Activated CD4-positive, CD25-positive, alpha-beta regulatory T cell treated with anti-CD3 and anti-CD28 coated beads, Interleukin-2, amount 50 U/mL, for 24 hours (primary cell): ENCODE data around the gene KDM4B.

Experiments
- ATAC-seq, 2 donors: fragments of 150-1000 bp; cut with Tn5 transposase; one replicate each; pipeline ENCODE4 v1.10.0; 2021; ENCODE audit warnings: mild to moderate bottlenecking in 1 of 2, moderate library complexity in 1 of 2

Gene KDM4B

DNA sequence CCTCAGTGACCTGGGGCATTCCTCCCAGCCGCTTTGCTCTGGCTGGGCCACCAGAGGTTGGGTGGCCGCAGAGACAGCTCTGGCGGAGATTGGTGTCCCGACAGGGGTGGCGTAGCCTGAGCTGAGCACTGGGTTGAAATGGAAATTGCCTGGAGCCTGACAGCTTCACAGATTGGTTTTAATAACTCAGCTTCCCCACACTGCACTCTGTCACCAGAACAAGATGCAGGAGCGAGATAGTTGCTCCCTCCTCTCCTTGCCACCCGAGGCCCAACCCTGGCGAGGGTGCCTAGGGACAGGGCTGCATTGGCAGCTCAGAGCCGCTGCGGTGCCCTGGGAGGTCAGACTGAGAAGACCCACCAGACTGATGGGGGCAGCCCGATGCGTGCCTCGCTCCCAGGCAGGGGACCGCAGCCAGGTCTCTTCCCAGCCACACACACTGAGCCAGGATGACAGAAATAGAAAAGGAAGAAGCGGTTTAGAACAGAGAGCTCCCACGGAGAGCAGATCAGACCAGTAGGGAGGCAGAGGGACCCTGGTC, 84.1 kb downstream of the KDM4B start:
- ATAC-seq, result no peak

DNA sequence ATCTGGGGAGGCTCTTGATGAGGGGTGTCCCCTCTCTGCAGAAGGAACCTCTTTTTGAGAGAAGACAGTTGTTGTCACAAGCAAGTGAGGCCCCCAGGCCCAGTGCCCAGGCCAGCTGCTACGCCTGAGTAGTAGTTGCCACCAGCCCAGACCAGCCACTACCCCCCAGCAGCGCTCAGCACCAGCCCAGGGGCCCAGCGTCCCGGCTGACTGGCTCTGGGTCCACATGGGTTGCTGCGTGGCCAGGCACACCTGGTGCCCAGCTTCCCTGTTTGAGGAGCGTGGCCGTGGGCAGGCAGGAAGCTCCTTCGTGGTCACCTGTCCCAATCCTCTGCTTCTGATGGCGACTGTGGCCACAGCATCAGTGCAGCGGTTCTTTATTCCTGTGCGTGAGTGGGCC, 84.7 kb downstream of the KDM4B start:
- no peak for ATAC-seq

DNA sequence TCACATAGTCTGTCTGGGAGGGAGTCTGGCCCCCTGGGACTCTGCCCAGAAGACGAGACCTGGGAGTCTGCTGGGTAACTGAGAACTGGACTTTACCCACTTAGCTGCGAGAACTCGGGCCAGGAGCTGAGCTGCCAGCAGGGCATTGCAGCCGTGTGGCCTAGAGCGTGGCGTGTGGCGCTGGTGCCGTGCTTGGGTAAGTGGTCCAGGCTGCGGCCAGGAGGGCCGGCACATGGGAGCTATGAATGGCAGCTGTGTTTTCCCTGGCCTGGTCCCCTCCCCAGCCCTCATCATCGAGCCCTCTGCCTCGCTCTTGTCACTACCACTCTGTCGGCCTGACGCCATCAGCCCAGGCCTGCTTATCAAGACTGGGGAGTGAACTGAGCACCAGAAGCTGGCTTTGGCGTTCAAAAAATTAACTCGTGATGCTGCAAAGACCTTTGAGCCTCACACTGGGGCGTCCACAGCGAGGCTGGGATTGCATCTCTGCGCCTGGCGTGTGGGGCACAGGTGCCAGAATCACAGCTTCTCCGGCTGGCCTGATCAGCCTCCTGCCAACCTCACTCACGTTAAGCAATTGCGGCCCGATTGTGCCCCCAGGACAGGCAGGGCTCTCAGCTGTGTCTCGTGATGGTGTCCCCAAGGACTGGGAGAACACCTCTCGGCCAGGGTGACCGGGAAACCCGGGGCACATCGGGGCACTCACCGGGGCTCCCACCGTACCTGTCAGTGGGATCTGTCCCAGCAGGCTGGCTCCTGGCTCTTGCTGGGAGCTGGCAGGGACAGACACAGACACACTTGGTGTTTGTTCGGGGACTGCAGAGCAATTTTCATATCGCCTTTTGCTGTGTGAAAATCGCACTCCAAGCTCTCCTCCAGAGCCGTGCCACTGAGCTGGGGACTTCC, 85.9 kb downstream of the KDM4B start:
- no peak for ATAC-seq

DNA sequence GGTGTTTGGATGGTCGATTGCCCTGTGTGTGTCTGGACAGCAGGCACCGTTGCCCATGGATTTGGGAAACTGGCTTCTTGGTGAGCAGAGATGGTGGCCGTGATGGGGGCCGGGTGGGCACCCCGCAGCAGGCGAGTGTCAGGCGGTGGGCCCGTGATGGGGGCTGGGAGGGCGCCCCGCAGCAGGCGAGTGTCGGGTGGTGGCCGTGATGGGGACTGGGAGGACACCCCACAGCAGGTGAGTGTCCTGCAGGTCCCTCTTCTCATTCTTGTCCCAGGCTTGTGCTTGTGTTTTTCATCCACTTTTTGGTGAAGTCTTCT, 86.5 kb downstream of the KDM4B start:
- ATAC-seq, result no peak

DNA sequence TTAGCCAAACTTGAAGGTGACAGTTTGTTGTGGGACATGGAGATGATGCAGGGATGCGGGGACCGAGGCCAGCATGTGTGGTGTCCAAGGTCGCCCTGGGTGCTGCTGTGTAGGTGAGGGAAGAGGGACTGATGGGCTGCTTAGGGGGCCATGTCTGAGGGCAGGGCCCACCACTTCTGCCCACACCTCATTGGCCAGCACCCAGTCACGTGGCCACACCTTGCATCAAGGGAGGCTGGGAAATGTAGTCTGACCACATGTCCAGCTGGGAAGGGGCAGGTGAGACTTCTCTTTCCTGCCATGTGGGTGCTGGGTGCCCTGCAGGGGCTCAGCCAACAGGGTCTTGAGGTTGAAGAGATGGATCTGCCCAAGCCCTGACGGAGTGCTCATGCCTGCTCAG, 88.9 kb downstream of the KDM4B start:
- ATAC-seq, result no peak

GRCh38 chr19:5058521-5059212, 89.8 kb downstream of the KDM4B start:
- ATAC-seq, result no peak

- ATAC-seq, result no peak
These were observed 90.3 kb downstream of the KDM4B start for GRCh38 chr19:5059213-5059574.

DNA sequence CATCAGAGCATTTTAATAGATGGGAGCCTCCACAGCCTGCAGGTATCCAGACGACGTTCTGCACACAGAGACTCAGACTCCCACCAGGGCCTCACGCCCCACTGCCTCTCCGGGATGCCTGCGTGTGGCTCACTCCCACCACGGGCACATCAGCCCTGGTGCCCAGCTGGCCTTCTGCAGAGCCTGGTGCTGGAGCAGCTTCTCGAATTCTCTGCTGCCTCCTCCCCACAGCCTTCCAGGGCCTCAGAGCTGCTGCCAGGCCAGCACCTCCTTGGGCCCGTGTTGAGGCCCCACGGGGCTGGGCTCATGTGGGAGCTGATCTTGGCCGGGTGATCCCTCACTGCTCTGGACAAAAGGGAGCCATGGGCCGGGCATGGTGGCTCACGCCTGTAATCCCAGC, 90.9 kb downstream of the KDM4B start:
- ATAC-seq, result no peak

- no peak for ATAC-seq
These were observed 93.3 kb downstream of the KDM4B start for GRCh38 chr19:5062195-5062594.

DNA sequence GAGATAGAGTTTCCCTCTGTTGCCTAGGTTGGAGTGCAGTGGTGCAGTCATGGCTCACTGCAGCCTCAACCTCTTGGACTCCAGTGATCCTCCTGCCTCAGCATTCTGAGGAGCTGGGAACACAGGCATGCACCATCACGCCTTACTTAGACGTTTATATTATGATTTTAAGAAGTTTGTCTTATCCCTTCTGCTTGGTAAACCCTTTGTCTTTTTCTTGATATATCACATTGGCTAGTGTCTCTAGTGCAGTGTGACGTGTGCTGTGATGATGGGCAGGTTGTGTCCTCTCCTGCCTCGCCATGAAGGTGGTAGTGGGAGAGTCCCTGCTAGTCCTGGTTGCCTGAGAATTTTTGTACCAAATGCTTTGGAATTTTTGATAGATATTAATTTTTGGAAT, 93.9 kb downstream of the KDM4B start:
- ATAC-seq, result no peak

DNA sequence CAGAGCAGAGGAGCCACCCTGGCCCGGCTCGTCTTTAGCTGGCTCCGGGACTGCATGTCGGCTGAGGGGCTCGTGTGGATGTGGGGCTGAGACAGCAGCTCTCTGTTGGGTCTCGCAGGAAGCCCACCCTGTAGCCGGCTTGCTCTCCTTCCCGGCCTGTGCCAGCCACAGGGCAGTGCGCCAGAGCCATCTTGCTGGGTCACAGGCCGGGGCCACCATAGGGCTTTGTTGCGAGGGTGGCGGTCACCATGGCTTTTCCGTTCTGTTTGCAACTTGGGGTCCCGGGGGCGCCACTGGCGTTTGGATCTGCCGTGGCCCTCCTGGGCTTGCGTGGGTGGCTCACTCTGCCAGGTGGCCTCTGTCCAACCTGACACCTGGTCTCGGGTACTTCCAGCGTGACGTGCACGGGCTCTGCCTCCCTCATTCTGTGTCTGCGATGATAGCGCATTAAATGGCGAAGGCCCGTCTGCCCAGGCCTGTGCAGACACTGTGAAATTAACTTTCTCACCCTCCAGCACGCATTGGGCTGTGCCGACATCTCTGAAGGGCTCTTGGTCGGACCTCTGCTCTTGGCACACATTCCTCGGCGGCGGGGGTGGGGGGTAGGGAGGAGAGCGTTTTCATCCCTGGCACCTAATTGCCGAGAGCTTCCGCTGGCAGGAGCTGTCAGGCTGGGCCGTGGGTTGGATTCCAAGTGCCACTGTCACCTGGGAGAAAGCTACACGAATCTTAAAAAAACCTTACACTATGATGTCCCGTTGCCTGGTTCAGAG, 95.1 kb downstream of the KDM4B start:
- ATAC-seq, result no peak

- no peak for ATAC-seq
These were observed 96.0 kb downstream of the KDM4B start for GRCh38 chr19:5064896-5065295.

- no peak for ATAC-seq
These were observed 96.8 kb downstream of the KDM4B start for GRCh38 chr19:5065663-5066093.

DNA sequence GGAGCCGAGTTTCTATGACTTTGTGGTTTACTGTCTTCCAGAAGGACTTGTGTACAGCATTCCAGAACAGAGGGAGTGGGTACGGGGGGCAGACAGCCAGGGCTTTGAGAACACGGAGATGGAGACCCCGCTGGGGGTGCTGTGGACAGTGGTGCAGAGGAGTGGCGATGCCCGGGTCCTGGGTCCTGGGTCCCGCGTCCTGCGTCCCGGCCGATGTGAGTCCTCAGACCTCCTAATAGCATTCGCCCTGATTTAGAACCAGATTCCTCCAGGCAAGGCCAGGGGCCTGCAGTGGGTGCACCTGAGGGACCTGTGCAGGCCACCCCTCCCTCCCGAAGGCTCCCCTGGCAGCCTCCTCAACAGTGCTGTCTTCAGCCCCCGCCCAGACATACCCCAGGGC, 97.9 kb downstream of the KDM4B start:
- no peak for ATAC-seq

DNA sequence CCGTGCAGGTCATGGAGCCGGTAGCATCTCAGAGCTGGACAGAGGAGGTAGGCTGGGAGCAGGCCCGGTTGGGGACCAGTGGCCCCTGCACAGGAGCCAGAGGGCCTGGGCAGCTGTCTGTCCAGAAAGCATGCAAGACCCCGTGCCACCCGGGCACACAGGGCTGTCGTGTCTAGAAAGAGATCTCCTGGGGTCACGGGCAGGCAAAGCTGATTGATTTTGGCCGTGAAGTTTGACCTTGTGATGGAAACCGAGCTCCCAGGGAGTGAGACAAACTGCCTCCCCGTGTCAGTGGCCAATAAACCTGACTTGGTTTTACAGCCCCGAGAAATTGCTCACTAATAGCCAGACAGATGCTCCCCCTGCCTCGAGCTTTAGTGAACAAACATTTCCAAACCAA, 98.8 kb downstream of the KDM4B start:
- ATAC-seq, result no peak

DNA sequence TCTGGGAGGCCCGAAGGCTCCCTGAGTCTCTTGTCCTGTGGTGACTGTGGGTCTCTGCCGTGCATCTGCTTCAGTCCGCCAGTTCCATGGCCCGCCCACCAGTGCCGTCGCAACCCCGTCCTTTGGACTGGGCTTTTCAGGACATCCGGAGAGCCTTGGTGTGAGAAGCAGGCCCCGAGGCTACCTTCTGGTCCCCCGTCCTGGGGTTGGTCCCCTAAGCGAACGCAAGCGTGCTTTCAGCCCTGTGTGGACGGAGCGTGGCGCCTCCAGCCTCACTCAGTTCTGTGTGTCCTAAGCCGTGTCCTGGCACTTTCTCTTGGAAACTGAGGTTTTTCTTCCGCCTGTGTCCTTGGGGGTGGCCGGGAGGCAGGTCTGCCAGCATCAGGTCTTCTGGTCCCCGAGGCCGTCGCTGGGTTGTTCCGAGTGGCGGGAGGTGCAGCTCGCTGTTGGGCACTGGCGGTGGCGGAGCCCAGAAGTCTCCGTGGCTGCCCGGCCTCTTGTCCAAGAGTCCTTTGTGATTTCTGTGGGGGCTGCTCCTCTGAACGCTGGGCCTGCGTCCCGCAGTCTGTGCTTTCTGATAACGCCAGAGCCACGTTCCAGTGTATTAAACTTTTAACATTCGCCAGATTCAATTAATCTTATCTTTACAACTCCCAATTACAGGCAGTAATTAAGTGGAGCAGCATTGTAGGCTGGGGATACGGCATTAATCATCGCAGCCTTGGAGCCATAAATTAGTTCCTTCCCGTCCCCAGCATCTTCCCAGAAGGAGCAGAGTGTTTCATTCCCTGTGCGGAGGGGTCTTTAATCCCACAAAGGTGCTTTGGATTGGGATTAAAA, 99.5 kb downstream of the KDM4B start:
- ATAC-seq, result no peak

- ATAC-seq, result no peak
These were observed 101.4 kb downstream of the KDM4B start for GRCh38 chr19:5070331-5070730.

DNA sequence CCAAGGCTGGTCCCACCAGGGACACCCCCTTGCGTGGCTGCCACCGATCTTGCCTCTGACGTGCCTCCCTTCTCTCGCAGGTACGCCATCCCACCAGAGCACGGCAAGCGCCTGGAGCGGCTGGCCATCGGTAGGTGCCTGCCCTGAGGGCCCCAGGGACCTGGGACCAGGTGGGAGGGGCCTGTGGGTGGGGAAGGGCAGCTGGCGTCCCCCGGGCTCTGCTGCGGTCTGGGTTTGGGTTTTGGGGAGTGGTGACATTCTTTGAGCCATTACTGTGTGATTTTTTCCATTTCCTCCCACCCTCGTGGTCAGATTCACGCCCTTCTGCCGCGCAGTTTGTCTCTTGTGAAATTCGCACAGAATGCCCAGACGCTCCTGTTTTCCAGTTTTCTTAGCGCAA, 102.0 kb downstream of the KDM4B start:
- ATAC-seq, result no peak

- ATAC-seq, result no peak
These were observed 102.7 kb downstream of the KDM4B start for GRCh38 chr19:5071579-5071978.

DNA sequence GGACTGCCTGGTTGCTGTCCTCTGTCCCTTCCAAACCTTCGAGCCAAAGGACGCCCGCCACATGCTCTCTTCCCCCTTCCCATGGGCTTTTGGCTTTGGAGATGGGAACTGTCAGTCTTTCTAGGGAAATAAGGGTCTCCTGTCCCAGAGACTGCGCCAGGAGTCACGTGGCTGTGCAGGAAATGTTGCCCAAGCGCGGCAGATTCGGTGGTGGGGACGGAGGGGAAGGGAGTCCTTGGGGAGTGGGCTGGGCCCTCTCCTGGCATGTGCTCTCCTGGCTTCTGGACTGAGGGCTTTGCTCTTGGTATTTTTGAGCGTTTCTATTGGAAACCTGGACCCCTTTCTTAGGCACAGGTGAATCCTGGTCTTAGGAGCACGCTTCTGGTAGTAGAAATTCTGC, 103.2 kb downstream of the KDM4B start:
- no peak for ATAC-seq

GRCh38 chr19:5073153-5073844, 104.4 kb downstream of the KDM4B start:
- ATAC-seq, result no peak

GRCh38 chr19:5074407-5074806, 105.5 kb downstream of the KDM4B start:
- ATAC-seq, result no peak
